Heart right ventricle (tissue), 16 donors: ENCODE data around the gene SLC35G2. TPM values are rescaled to one million over a fixed set of nuclear protein-coding genes. Genes with fewer than 3 reads are reported as not detected.
A peak's percentile ranks its signal among the peaks of the same experiment; 100 is the strongest.
"Not testable (repeated sequence)": the region's sequence is repeated elsewhere in the genome, so short reads cannot be mapped to it uniquely, and the experiment has no call there.

Experiments
- ATAC-seq, 8 donors: fragments of 200-7000 bp; cut with Tn5 transposase; one replicate each; pipeline ENCODE4 v1.9.1; 2020; ENCODE audit warnings: mild to moderate bottlenecking in 8 of 8, moderate library complexity in 8 of 8, moderate number of reproducible peaks in 1 of 8
- DNase-seq, 2 donors: peaks; one replicate each; pipeline ENCODE4 v3.0.0-alpha.2; 2020
- H3K27ac ChIP-seq, 10 donors: fragments of 200-600 bp; sonication (generic) in 2 of 10; one replicate each; pipeline versions ENCODE4 v1.5.0 to v1.8.0; 2020 to 2022; ENCODE audit warnings: mild to moderate bottlenecking in 3 of 10
- H3K27me3 ChIP-seq, 7 donors: fragments of 200-600 bp; one replicate each; pipeline ENCODE4 v1.8.0; 2021 to 2022; ENCODE audit warnings: mild to moderate bottlenecking in 2 of 7
- H3K36me3 ChIP-seq, 9 donors: fragments of 200-600 bp; sonication (generic) in 1 of 9; one replicate each; pipeline versions ENCODE4 v1.5.0 to v1.8.0; 2020 to 2022; ENCODE audit warnings: mild to moderate bottlenecking in 2 of 9
- H3K4me1 ChIP-seq, 9 donors: fragments of 200-600 bp; sonication (generic) in 1 of 9; one replicate each; pipeline versions ENCODE4 v1.5.0 to v1.8.0; 2020 to 2022; ENCODE audit warnings: mild to moderate bottlenecking in 4 of 9
- H3K4me3 ChIP-seq, 10 donors: fragments of 200-600 bp; sonication (generic) in 2 of 10; one replicate each; pipeline versions ENCODE4 v1.5.0 to v1.8.0; 2020 to 2022; ENCODE audit warnings: mild to moderate bottlenecking in 7 of 10, moderate library complexity in 2 of 10
- H3K9me3 ChIP-seq, 11 donors: fragments of 200-600 bp in 10 of 11; sonication (generic) in 2 of 11; one replicate each; pipeline versions ENCODE4 v1.5.0 to v1.8.0; 2013 to 2022; ENCODE audit warnings: mild to moderate bottlenecking in 2 of 11, control low read depth in 1 of 11, moderate library complexity in 1 of 11
- CTCF ChIP-seq, 9 donors: fragments of 200-600 bp; sonication (generic) in 2 of 9; IDR thresholded peaks; one replicate each; pipeline versions ENCODE4 v1.5.0 to v1.8.0; 2021 to 2022; ENCODE audit warnings: antibody characterized with exemption in 9 of 9, mild to moderate bottlenecking in 5 of 9, moderate library complexity in 1 of 9
- WGBS, 2 donors: extraction: QIAGEN DNeasy Blood & Tissue Kit; methylation state at CpG; one replicate each; pipeline ENCODE4 v1.1.7; 2013; ENCODE audit warnings: inconsistent platforms in 1 of 2; 5-methylcytosine and 5-hydroxymethylcytosine counted together
- intact Hi-C, 10 donors: fragments of 100-400 bp; cut with DNase I; formaldehyde crosslinking; loops; one replicate each; pipeline versions ENCODE4 v1.11.1 to v1.14.2; 2022
- polyA plus RNA-seq, 2 donors: library from polyadenylated mRNA; stranded (reverse); fragments of 200-250 nt; gene quantifications; one replicate each; pipeline ENCODE4 v1.2.3, GENCODE V29; 2013
- total RNA-seq, 10 donors: library from RNA; stranded (reverse); fragmentation: NEBNext Ultra II Directional in 3 of 10; extraction: Animal tissue kit (Norgen Biotek cat#: 25700) in 3 of 10; gene quantifications; one replicate each; pipeline versions ENCODE4 v1.2.1 to v1.2.4, GENCODE V29; 2021 to 2023
- donor health status: Arrhythmogenic right ventricular cardiomyopathy.
- donor health status: ischemic (EF 13 %, LVEDD 7.1; RV severe dilation, severe dysfunction).
- donor health status: healthy with polysubstance abuse.
- donor health status: DM: no; HTN: yes; CAD: no.
- donor health status: DM: no; HTN: no; CAD: no.
- donor health status: ischemic (EF 25% LVEDD 6.9; RV normal size, moderate dysfunction).
- donor health status: ischemic (EF 25% LVEDD 5.7; RV mildly dilated, moderate dysfunction).
- donor health status: healthy.
- donor health status: DM: yes; HTN: yes; CAD: no.
- donor health status: Ischemic cardiomyopathy.
- donor health status: ischemic (EF 35%, LVEDD 5.7; RV mildly dilated, moderate dysfunction).
- donor health status: nonischemic (EF 11% LVEDD 7.7; RV severe dilation, severe dysfunction).
- donor health status: DM: yes; HTN: yes; CAD: no.
- donor health status: PGD.
- donor health status: ischemic (EF 29% LVEDD 5.4; RV normal size, mild dysfunction).
- donor health status: nonischemic (EF 23%, LVEDD 6.1; RV moderate dilation, normal function).

The SLC35G2 gene
- total and polyA plus RNA-seq, 12 donors = 1.7 to 5.6 (median 2.6) TPM

GRCh38 chr3:136860541-136860940 lies 41.6 kb downstream of the SLC35G2 start:
- DNase-seq (no peak), ATAC-seq (no peak)
- peaks cover 0 to under 1% (median 0%) of the 10 kb centered on the region in 9 donors for H3K36me3 ChIP-seq
- intact Hi-C loops = loop anchor here in 6 of 10 donors (2.0 to 10.0 kb wide), 8 partner anchors 42 to 154 kb away; partner anchors contain the start of genes SLC35G2 (in 3 of the 6) and STAG1 (in 3 of the 6)
- H3K9me3 ChIP-seq = no peaks in the 10 kb centered on the region
- peak overlapping the region in 6 of 10 donors; percentile 92 to 97 (median 95) for H3K27ac ChIP-seq
- peaks cover 0 to 70% (median 48%) of the 10 kb centered on the region in 9 donors for H3K4me1 ChIP-seq
- peak overlapping the region in 7 of 10 donors; percentile 68 to 97 (median 93) for H3K4me3 ChIP-seq
- WGBS, 2 donors = 42 to 53% methylated on average over 4 of the region's 4 CpGs
- no peaks in the 10 kb centered on the region for H3K27me3 ChIP-seq
- TF ChIP-seq CTCF (IDR thresholded peaks at IDR 0.05) = no peak

- DNase-seq (peak; percentile 98 to 99), ATAC-seq (peak; percentile 98 to 100 (median 99))
- TF ChIP-seq CTCF (IDR thresholded peaks at IDR 0.05) = peak in 4 of 9 donors; percentile 21 to 42 (median 31)
- no peaks in the 10 kb centered on the region for H3K36me3 ChIP-seq
- peaks cover 0 to 60% (median 35%) of the 10 kb centered on the region in 9 donors for H3K4me1 ChIP-seq
- H3K27ac ChIP-seq = peak within 1 kb of the TSS; percentile 81 to 97 (median 94)
- no peaks in the 10 kb centered on the region for H3K9me3 ChIP-seq
- no peaks in the 10 kb centered on the region for H3K27me3 ChIP-seq
- 0 to 1% methylated on average over 60 to 67 of the region's 67 CpGs for WGBS, 2 donors
- intact Hi-C loops = loop anchor here in 7 of 10 donors (1.0 to 10.0 kb wide), 10 partner anchors 43 to 153 kb away; partner anchors contain the start of genes SLC35G2 (in 4 of the 7) and STAG1 (in 4 of the 7)
- peak within 1 kb of the TSS; percentile 58 to 98 (median 93) for H3K4me3 ChIP-seq
Observed at GRCh38 chr3:136861890-136862616, 43.1 kb downstream of the SLC35G2 start, which contains the start of gene NCK1. NCK1 (plus strand) TSS chr3:136862208; CDS start chr3:136928002, 65,794 bp downstream.

GRCh38 chr3:136862617-136863322 lies 43.8 kb downstream of the SLC35G2 start:
- peaks cover 0 to 55% (median 33%) of the 10 kb centered on the region in 9 donors for H3K4me1 ChIP-seq
- H3K36me3 ChIP-seq = peaks cover 0 to 4% (median 0%) of the 10 kb centered on the region in 9 donors
- ATAC-seq = peak; percentile 39 to 81 (median 56)
- WGBS, 2 donors = 1% methylated on average over 35 to 39 of the region's 39 CpGs
- peak; percentile 44 for DNase-seq
- no peak for TF ChIP-seq CTCF (IDR thresholded peaks at IDR 0.05)
- H3K9me3 ChIP-seq = no peaks in the 10 kb centered on the region
- intact Hi-C loops = loop anchor here in 7 of 10 donors (1.0 to 10.0 kb wide), 10 partner anchors 44 to 152 kb away; partner anchors contain the start of genes STAG1 (in 4 of the 7) and SLC35G2 (in 3 of the 7)
- H3K27me3 ChIP-seq = no peaks in the 10 kb centered on the region
- peak overlapping the region; percentile 58 to 98 (median 93) for H3K4me3 ChIP-seq
- peak overlapping the region; percentile 81 to 97 (median 94) for H3K27ac ChIP-seq

- no peak overlapping the region for H3K4me3 ChIP-seq
- no peak overlapping the region for H3K27ac ChIP-seq
- peaks cover 0 to 8% (median 0%) of the 10 kb centered on the region in 11 donors for H3K9me3 ChIP-seq
- ATAC-seq (no peak), DNase-seq (no peak)
- WGBS, 2 donors = 97 to 98% methylated on average over 9 of the region's 9 CpGs
- peaks cover 0 to 49% (median 6%) of the 10 kb centered on the region in 9 donors for H3K36me3 ChIP-seq
- H3K27me3 ChIP-seq = no peaks in the 10 kb centered on the region
- intact Hi-C loops = loop anchor here in 4 of 10 donors (5.0 to 10.0 kb wide), 5 partner anchors 56 to 146 kb away; no protein-coding TSS in a partner anchor
- peaks cover 0 to 13% (median 0%) of the 10 kb centered on the region in 9 donors for H3K4me1 ChIP-seq
- TF ChIP-seq CTCF (IDR thresholded peaks at IDR 0.05) = no peak
Observed at GRCh38 chr3:136869282-136869681, 50.4 kb downstream of the SLC35G2 start.

- H3K4me3 ChIP-seq, DNase-seq, intact Hi-C loops, H3K9me3 ChIP-seq, H3K27me3 ChIP-seq, H3K27ac ChIP-seq, ATAC-seq: not testable (repeated sequence)
- peaks cover 0 to 13% (median 0%) of the 10 kb centered on the region in 9 donors for H3K4me1 ChIP-seq
- WGBS, 2 donors = 95 to 99% methylated on average over 3 of the region's 3 CpGs
- peaks cover 0 to 50% (median 6%) of the 10 kb centered on the region in 9 donors for H3K36me3 ChIP-seq
Observed at GRCh38 chr3:136872258-136872657, 53.3 kb downstream of the SLC35G2 start.

GRCh38 chr3:136879510-136879909 lies 60.6 kb downstream of the SLC35G2 start:
- H3K4me3 ChIP-seq, H3K9me3 ChIP-seq, DNase-seq, ATAC-seq, H3K27me3 ChIP-seq, intact Hi-C loops, H3K27ac ChIP-seq, H3K36me3 ChIP-seq: not testable (repeated sequence)
- WGBS, 2 donors = 98% methylated on average over 2 of the region's 2 CpGs
- peaks cover 0 to 18% (median 0%) of the 10 kb centered on the region in 9 donors for H3K4me1 ChIP-seq
